ENCODE measurements around the gene ELP6.
"Not testable (repeated sequence)": the region's sequence is repeated elsewhere in the genome, so short reads cannot be mapped to it uniquely, and the experiment has no call there.

ELP6 gene

GRCh38 chr3:47512416-47513124 is 942 bp downstream of the ELP6 start:
- DNase-seq (ENCODE audit: low read depth in 2 of 2), result peak in 1 of 2 donors; percentile 17

GRCh38 chr3:47505267-47505666 is 8.2 kb downstream of the ELP6 start:
- DNase-seq (ENCODE audit: low read depth in 2 of 2), result not testable (repeated sequence)

- no peak for DNase-seq (ENCODE audit: low read depth in 2 of 2)
Measured at GRCh38 chr3:47504113-47504512, 9.4 kb downstream of the ELP6 start.

GRCh38 chr3:47503033-47503432 is 10.5 kb downstream of the ELP6 start:
- no peak for DNase-seq (ENCODE audit: low read depth in 2 of 2)

DNA sequence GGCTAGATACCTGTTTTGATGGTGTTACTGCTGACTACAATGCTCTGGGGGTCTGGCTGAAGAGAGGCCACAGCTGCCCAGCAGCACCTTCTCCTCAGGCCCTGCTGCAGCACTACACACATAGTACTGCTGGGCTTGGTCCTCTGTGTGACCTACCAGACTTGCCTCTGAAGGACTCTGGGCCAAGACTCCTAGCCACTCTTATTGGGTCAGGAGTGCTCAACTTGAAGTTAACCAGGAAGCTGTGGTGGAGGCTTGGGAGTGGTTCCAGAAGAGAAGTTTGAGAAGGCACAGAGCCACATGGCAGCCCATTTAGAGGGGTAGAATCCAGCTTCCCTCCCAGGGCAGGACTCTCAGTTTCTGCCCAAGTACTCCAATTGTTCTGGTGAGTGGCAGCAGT is 16.6 kb downstream of the ELP6 start:
- DNase-seq (ENCODE audit: low read depth in 2 of 2), result no peak

DNA sequence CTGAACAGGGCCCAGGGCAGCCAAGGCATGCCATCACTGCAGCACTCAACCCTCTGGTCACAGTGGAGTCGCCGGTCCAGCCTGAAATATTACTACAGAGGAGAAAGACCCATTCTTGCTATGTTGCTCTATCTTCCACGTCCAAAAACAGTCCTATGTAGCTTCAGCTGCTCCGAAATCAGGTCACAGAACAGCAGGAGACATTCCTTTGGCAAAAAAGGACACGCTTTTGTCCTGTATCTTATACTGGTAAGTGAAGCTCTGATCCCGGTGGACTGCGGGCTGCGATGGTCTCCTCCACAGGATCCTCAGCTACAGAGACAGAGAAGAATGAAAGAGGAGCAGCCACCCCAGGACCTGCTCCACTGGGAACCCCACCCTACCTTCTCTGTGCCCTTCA is 17.6 kb downstream of the ELP6 start:
- DNase-seq (ENCODE audit: low read depth in 2 of 2), result no peak

- no peak for DNase-seq (ENCODE audit: low read depth in 2 of 2)
Measured at GRCh38 chr3:47495111-47495510, 18.4 kb downstream of the ELP6 start.

- DNase-seq (ENCODE audit: low read depth in 2 of 2), result no peak
Measured at GRCh38 chr3:47491777-47492176, 21.7 kb downstream of the ELP6 start.

DNA sequence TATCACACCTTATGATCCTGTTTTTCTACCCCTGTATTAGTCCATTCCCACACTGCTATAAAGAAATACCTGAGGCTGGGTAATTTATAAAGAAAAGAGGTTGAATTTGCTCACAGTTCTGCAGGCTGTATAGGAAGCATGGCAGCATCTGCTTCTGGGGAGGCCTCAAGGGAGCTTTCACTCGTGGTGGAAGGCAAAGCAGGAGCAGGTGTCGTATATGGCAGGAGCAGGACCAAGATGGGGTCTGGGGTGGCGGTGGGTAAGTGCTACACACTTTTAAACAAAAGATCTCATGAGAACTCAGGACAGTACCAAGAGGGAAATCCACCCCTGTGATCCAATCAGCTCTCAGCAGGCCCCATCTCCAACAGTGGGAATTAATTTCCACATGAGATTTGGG is 22.3 kb downstream of the ELP6 start:
- no peak for DNase-seq (ENCODE audit: low read depth in 2 of 2)

GRCh38 chr3:47487265-47487664 is 26.2 kb downstream of the ELP6 start:
- DNase-seq (ENCODE audit: low read depth in 2 of 2), result no peak

GRCh38 chr3:47485812-47486211 is 27.7 kb downstream of the ELP6 start:
- no peak for DNase-seq (ENCODE audit: low read depth in 2 of 2)

- no peak for DNase-seq (ENCODE audit: low read depth in 2 of 2)
Measured at GRCh38 chr3:47482366-47482765, 31.1 kb downstream of the ELP6 start.

- DNase-seq (ENCODE audit: low read depth in 2 of 2), result not testable (repeated sequence)
Measured at GRCh38 chr3:47481763-47482162, 31.7 kb downstream of the ELP6 start.

DNA sequence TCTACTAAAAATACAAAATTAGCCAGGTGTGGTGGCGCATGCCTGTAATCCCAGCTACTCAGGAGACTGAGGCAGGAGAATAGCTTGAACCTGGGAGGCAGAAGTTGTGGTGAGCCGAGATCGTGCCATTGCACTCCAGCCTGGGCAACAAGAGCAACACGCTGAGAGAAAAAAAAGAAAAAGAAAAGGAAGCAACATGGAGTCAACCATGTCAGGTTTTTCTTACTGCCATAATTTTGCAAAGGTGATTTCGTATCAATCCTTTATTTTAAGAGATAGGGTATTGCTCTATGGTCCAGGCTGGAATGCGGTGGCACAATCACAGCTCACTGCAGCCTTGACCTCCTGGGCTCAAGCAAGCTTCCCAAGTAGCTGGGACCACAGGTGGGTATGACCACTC is 33.2 kb downstream of the ELP6 start:
- DNase-seq (ENCODE audit: low read depth in 2 of 2), result not testable (repeated sequence)

DNA sequence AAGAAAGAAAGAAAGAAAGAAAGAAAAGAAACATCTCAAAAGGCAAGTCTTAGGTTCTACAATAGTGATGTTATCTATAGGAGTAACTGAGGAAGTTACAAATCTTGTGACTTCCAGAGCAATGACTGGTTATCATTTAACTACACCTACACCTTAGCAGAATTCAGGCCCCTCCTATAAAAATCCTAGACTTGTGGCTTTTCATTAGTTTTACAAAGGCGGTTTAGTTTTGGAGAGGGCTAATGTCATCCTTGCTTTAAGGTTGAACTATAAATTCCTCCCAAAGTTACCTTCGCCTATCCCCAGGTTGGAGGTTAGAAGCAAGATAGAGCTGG is 33.7 kb downstream of the ELP6 start:
- no peak for DNase-seq (ENCODE audit: low read depth in 2 of 2)

GRCh38 chr3:47478022-47478421 is 35.5 kb downstream of the ELP6 start:
- DNase-seq (ENCODE audit: low read depth in 2 of 2), result no peak

DNA sequence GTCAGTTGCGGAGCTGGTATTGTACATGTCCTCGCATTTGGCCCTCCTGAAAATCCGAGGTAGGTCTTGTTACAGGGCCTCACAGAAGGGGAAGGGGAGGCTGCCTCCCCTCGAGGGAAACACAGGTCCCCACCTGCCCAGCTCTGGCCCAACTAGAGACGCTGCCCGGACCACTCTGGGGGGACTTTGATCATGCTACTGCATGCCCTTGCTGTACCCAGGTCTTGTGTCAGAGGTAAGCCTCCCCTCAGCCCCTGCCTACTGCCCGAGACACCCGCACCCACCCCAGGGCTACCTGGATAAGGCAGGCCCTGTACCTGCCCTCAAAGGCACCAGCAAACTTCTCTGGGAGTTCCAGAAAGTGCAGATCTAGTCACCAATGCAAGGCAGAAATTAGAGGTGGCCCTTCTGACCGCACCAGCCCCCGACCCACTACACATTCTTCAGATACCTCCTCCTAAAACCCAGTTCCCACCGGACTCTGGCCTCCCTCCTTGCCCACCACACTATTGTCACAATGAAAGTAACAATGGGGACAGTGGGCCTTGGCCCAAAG is 36.8 kb downstream of the ELP6 start:
- no peak for DNase-seq (ENCODE audit: low read depth in 2 of 2)

DNA sequence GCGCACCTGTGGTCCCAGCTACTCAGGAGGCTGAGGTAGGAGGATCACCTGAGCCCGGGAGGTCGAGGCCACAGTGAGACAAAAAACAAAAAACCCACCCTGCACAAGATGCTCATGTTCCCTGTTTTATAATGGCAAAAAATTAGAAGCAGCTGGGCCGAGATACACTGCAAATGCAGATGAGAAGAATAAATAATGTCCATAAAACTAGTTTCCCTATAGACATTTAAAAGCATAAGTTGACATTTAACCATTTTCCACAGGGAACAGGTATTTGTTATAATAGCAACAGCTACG is 37.2 kb downstream of the ELP6 start:
- DNase-seq (ENCODE audit: low read depth in 2 of 2), result no peak

DNA sequence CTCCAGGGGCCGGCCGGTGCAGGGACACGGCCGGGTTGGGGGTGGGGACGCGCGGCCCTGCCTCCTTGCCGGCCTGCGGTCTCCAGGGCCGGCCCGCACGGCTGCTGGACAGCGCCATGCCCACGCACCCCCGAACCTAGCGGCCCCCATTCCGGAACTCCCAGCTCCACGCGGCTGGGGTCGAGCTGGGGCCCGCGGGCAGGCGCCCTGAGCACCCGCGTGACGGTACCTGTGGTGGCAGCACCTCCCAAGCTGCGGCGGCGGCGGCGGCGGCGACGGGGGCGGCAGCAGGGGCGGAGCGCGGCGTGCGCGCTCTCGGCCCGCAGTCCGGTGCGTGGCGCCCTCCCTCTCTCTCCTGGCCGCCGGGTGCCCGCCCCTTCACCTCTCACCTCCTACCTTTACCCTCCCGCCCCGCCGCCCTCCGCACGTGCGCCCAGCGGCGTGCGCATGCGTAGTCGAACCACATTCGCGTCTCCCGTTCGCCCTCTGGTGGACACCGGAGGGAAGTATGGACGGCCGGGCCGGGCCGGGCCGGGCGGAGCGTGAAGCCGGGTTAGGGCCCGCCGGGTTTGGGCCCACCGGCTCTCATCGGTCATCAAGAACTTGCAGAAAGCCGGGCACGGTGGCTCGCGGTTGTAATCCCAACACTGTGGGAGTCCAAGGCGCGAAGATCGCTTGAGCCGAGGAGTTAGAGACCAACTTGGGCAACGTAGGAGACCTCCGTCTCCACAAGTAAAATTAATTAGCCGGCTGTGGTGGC is 37.8 kb downstream of the ELP6 start, which contains the start of gene SCAP:
Gene SCAP, minus strand, starts transcription at position 372 of the 760 bp plus-strand sequence. CDS start 32,948 bp downstream, outside the sequence.
- DNase-seq (ENCODE audit: low read depth in 2 of 2), result peak; percentile 94 to 98

- peak in 1 of 2 donors; percentile 16 for DNase-seq (ENCODE audit: low read depth in 2 of 2)
Measured at GRCh38 chr3:47475029-47475569, 38.4 kb downstream of the ELP6 start.

- no peak for DNase-seq (ENCODE audit: low read depth in 2 of 2)
Measured at GRCh38 chr3:47473391-47473790, 40.1 kb downstream of the ELP6 start.

DNA sequence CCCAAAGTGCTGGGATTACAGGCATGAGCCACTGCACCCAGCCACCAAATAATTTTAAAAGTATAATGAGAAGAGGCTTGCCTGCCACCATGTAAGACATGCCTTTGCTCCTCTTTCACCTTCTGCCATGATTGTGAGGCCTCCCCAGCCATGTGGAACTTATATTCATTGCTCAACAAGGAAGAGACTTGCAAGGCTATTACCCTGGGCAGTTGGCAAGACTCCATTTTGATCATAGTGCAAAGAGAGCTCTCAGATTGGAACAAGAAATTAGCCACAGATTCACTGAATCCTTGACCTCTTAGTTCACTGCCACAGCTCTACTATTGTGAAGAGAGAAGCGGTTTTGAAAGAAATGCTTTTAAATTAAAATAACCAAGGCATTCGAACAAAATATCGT is 43.9 kb downstream of the ELP6 start:
- no peak for DNase-seq (ENCODE audit: low read depth in 2 of 2)

GRCh38 chr3:47468315-47468714 is 45.2 kb downstream of the ELP6 start:
- not testable (repeated sequence) for DNase-seq (ENCODE audit: low read depth in 2 of 2)
